ENCODE data around the gene TOX3. TPM values are rescaled to one million over a fixed set of nuclear protein-coding genes. Genes with fewer than 3 reads are reported as not detected.

TOX3 gene
- total and polyA plus RNA-seq, 2 experiments from 2014 or later: 9.8 to 15.6 TPM

DNA sequence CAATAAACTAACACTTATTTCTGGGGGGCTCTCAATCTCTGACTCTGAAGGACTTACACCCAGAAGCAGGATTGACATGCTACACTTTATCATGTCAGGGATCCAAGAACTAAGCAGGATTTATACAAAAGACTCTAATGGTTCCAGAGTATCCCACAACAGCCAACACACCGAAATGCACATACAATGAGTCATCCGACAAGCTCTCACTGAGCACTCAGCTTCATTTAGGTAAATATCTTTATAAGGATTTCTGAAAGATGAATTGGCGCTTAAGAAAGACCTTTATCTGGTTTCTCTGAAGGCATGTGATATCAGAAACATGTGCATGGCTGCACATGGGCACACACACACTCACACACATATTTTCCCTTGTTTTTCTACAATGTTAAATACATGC lies 77.2 kb downstream of the TOX3 start (continued):
- TF ChIP-seq ZNF462 (CRISPR knock-in tag; IDR thresholded peaks at IDR 0.05) (no peak), ZNF331 (CRISPR knock-in tag; IDR thresholded peaks at IDR 0.05; ENCODE audit: low read depth) (no peak), NANOG (IDR thresholded peaks at IDR 0.05; ENCODE audit: borderline replicate concordance) (no peak), EZH2 (IDR thresholded peaks at IDR 0.05; ENCODE audit: low read depth, unreplicated experiment) (no peak), ZNF114 (CRISPR knock-in tag; IDR thresholded peaks at IDR 0.05) (no peak), JUNB (IDR thresholded peaks at IDR 0.05; ENCODE audit: unreplicated experiment) (no peak), EZH2phosphoT487 (IDR thresholded peaks at IDR 0.05; ENCODE audit: unreplicated experiment) (no peak)

DNA sequence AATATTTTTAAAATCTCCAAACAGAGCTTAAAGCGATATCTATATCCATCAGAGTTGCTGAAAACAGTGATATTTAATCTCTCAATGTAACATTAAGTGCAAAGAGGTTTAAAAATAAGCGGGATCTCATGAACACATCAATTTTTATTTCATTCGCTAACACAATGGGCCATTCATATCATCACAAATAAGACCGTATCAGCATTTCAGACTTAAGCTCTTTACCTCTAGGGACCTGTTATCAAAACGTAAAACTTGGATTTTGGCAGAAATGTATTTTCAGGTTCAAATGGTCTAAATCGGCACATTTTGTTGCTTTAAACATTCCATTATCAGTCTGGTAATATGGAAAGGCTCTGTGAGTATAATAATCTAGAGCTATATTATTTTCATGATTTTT lies 77.9 kb downstream of the TOX3 start:
- no peak overlapping the region for H3K27ac ChIP-seq (ENCODE audit: low read depth)
- H3K36me3 ChIP-seq (ENCODE audit: insufficient read depth): no peaks in the 10 kb centered on the region
- H3K27me3 ChIP-seq (ENCODE audit: insufficient read depth): no peaks in the 10 kb centered on the region
- Mint-ChIP-seq H3K27me3 (ENCODE audit: insufficient read depth, low read depth, poor library complexity) (no peaks in the 10 kb centered on the region), H3K9me3 (no peaks in the 10 kb centered on the region), H3K4me3 (no peak overlapping the region), H3K27ac (0 out of 2 replicates have a peak overlapping the region, but pooled peaks have one; percentile 39), H3K4me1 (peaks cover 49% of the 10 kb centered on the region), H3K36me3 (ENCODE audit: low read depth) (peaks cover 11% of the 10 kb centered on the region)
- H3K9me2 ChIP-seq (ENCODE audit: insufficient read depth): 0 out of 2 replicates have a peak, but pooled peaks cover under 1% of the 10 kb centered on the region
- DNase-seq (ENCODE audit: low spot score): no peak
- H3K79me2 ChIP-seq (replicated peaks; ENCODE audit: insufficient read depth): peaks cover 13% of the 10 kb centered on the region; the same call in 1 of the 2 replicates
- H3F3A ChIP-seq (replicated peaks; ENCODE audit: low read depth): no peaks in the 10 kb centered on the region
- H3K4me2 ChIP-seq: no peak overlapping the region
- H4K20me1 ChIP-seq (replicated peaks; ENCODE audit: insufficient read depth): no peaks in the 10 kb centered on the region
- peaks cover 58% of the 10 kb centered on the region for H3K4me1 ChIP-seq (ENCODE audit: insufficient read depth)
- no peak overlapping the region for H3K4me3 ChIP-seq
- no peak overlapping the region for H2AFZ ChIP-seq
- no peak for ATAC-seq
- TF ChIP-seq CREB1 (CRISPR knock-in tag; IDR thresholded peaks at IDR 0.05; ENCODE audit: low read depth) (no peak), CTCF (conservative IDR thresholded peaks at IDR 0.05; ENCODE audit: low read depth in 2 of 2) (no peak), REST (IDR thresholded peaks at IDR 0.05; ENCODE audit: unreplicated experiment) (no peak), ETS1 (IDR thresholded peaks at IDR 0.05) (no peak), ZNF331 (CRISPR knock-in tag; IDR thresholded peaks at IDR 0.05; ENCODE audit: low read depth) (no peak)
